ENCODE measurements around the gene ASB9. TPM values are rescaled to one million over a fixed set of nuclear protein-coding genes. Genes with fewer than 3 reads are reported as not detected.

Gene ASB9
- total and polyA plus RNA-seq, 9 of the 15 experiments (the other 6 are each of a cell fraction or from before 2014, with no cell fraction given), result 0.27 to 1.7 (median 0.96) TPM

DNA sequence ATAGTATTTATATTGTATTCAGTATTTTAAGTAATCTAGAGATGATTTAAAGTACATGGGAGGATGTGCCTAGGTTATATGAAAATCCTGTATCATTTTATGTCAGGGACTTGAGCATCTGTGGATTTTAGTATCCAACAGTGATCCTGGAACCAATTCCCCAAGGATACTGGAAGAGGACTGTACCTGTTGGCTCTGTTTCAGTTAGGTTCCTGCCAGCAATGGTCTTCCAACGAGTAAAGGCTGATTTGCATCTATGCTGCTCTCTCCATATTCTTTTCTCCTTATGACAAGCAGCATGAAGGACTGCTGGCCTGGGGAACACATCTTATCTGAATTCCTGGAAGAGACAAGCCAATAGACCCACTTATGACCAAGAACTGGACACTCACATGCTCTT is 34.9 kb downstream of the ASB9 start:
- no TSS peak for BruUV-seq (replicated peaks)
- intact Hi-C loops (cut with micrococcal nuclease), result no loop called here
- Histone ChIP-seq H3K27me3 (ENCODE audit: control insufficient read depth in 2 of 2, insufficient read depth in 2 of 2, low read length in 2 of 2) (no peaks in the 10 kb centered on the region), H3K4me1 (replicated peaks in 1 of 2; ENCODE audit: control insufficient read depth in 2 of 2, insufficient read depth in 2 of 2, low read length in 2 of 2) (no peaks in the 10 kb centered on the region), H3K9ac (ENCODE audit: insufficient read depth in 1 of 2, low read depth in 2 of 2, low read length in 2 of 2) (no peak overlapping the region), H3K36me3 (ENCODE audit: control insufficient read depth, insufficient read depth, low read length) (no peaks in the 10 kb centered on the region), H3K27ac (ENCODE audit: extremely low read depth, low read depth, low read length) (no peak overlapping the region), H2AFZ (ENCODE audit: low read depth, low read length) (no peak overlapping the region), H3K4me2 (ENCODE audit: insufficient read depth, low read length) (no peak overlapping the region), H3K4me3 (no peak overlapping the region), H3K9me1 (ENCODE audit: control insufficient read depth, insufficient read depth, low read length) (no peaks in the 10 kb centered on the region), H4K20me1 (replicated peaks; ENCODE audit: control insufficient read depth, insufficient read depth, low read length) (no peaks in the 10 kb centered on the region), H3K79me2 (ENCODE audit: control insufficient read depth, insufficient read depth, low read length) (no peaks in the 10 kb centered on the region), H3K9me3 (replicated peaks; ENCODE audit: control insufficient read depth, insufficient read depth, low read depth, low read length) (no peaks in the 10 kb centered on the region)
- in situ Hi-C loops (cut with MboI), result no loop called here
- DNase-seq (ENCODE audit: extremely low read depth in 1 of 4, low spot score in 3 of 4) (no peak), ATAC-seq (no peak), FAIRE-seq (no peak)
- 0% methylated on average over 1 of the region's 1 CpG for WGBS (ENCODE audit: insufficient coverage, low coverage, missing lambda C conversion rate)
- TF ChIP-seq, protein P1, sequence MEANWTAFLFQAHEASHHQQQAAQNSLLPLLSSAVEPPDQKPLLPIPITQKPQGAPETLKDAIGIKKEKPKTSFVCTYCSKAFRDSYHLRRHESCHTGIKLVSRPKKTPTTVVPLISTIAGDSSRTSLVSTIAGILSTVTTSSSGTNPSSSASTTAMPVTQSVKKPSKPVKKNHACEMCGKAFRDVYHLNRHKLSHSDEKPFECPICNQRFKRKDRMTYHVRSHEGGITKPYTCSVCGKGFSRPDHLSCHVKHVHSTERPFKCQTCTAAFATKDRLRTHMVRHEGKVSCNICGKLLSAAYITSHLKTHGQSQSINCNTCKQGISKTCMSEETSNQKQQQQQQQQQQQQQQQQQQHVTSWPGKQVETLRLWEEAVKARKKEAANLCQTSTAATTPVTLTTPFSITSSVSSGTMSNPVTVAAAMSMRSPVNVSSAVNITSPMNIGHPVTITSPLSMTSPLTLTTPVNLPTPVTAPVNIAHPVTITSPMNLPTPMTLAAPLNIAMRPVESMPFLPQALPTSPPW (CRISPR knock-in tag; IDR thresholded peaks at IDR 0.05), result no peak
- TF ChIP-seq ZNF354B (CRISPR knock-in tag; IDR thresholded peaks at IDR 0.05), result no peak
- no peak for TF ChIP-seq ILK (tag; IDR thresholded peaks at IDR 0.05; ENCODE audit: borderline replicate concordance, low read depth)
- TF ChIP-seq, protein P2, sequence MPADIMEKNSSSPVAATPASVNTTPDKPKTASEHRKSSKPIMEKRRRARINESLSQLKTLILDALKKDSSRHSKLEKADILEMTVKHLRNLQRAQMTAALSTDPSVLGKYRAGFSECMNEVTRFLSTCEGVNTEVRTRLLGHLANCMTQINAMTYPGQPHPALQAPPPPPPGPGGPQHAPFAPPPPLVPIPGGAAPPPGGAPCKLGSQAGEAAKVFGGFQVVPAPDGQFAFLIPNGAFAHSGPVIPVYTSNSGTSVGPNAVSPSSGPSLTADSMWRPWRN (IDR thresholded peaks at IDR 0.05; ENCODE audit: low read depth), result no peak
- TF ChIP-seq SRF (CRISPR knock-in tag; IDR thresholded peaks at IDR 0.05), result no peak
- POLR2A ChIA-PET, result no interaction called here
- CTCF ChIA-PET (ENCODE audit: low intra/inter-chr PET ratio), result no interaction called here

Data from K562 (cell line).